ENCODE measurements around the gene UBE2Q1.

GRCh38 chr1:154594811-154595210 is 36.3 kb upstream of the UBE2Q1 start:
- TF ChIP-seq POLR2A (IDR thresholded peaks at IDR 0.05) (no peak), CTCF (IDR thresholded peaks at IDR 0.05) (no peak)
